ENCODE data around the gene ZNF491. TPM values are rescaled to one million over a fixed set of nuclear protein-coding genes. Genes with fewer than 3 reads are reported as not detected.

Gene ZNF491
- total and polyA plus RNA-seq, 9 of the 15 experiments (the other 6 are each of a cell fraction or from before 2014, with no cell fraction given) = 0.19 to 0.95 (median 0.39) TPM; not detected in 1

GRCh38 chr19:11814029-11814699 lies 15.8 kb downstream of the ZNF491 start, which contains the start of gene ZNF440 (continued):
- TF ChIP-seq JUN (IDR thresholded peaks at IDR 0.05; ENCODE audit: borderline replicate concordance, low read depth, low read length) = no peak
- TF ChIP-seq JUN (CRISPR knock-in tag; IDR thresholded peaks at IDR 0.05; ENCODE audit: borderline replicate concordance) = no peak
- peak; percentile 82 for TF ChIP-seq RFX1 (IDR thresholded peaks at IDR 0.05)
- TF ChIP-seq FUS (optimal IDR thresholded peaks at IDR 0.05; ENCODE audit: low read depth, low read length) = no peak
- TF ChIP-seq TAF1 (IDR thresholded peaks at IDR 0.05; ENCODE audit: control insufficient read depth, extremely low read depth, insufficient read depth, low read length, severe bottlenecking) = peak; percentile 94
- no peak for TF ChIP-seq ZNF23 (CRISPR knock-in tag; IDR thresholded peaks at IDR 0.05)
- TF ChIP-seq THRB (CRISPR knock-in tag; conservative IDR thresholded peaks at IDR 0.05) = 0 out of 2 replicates have a peak, but pooled peaks have one; percentile 35
- TF ChIP-seq ZNF695 (CRISPR knock-in tag; IDR thresholded peaks at IDR 0.05) = no peak
- no peak for TF ChIP-seq ZBTB49 (CRISPR knock-in tag; IDR thresholded peaks at IDR 0.05; ENCODE audit: borderline replicate concordance)
- no peak for TF ChIP-seq TOE1 (IDR thresholded peaks at IDR 0.05; ENCODE audit: borderline replicate concordance)
- no peak for TF ChIP-seq TOE1 (CRISPR knock-in tag; IDR thresholded peaks at IDR 0.05; ENCODE audit: borderline replicate concordance, low read depth)
- no peak for TF ChIP-seq NCOA6 (IDR thresholded peaks at IDR 0.05)
- TF ChIP-seq ZFP91 (CRISPR knock-in tag; IDR thresholded peaks at IDR 0.05) = 0 out of 2 replicates have a peak, but pooled peaks have one; percentile 17
- TF ChIP-seq CBX2 (IDR thresholded peaks at IDR 0.05; ENCODE audit: insufficient read depth, low read length, poor library complexity, severe bottlenecking) = no peak
- TF ChIP-seq RNF219 (CRISPR knock-in tag; IDR thresholded peaks at IDR 0.05) = no peak
- no peak for TF ChIP-seq PREB (CRISPR knock-in tag; IDR thresholded peaks at IDR 0.05)
- no peak for TF ChIP-seq PTRF (tag; IDR thresholded peaks at IDR 0.05)
- no peak for TF ChIP-seq TCF3 (CRISPR knock-in tag; IDR thresholded peaks at IDR 0.05)
- TF ChIP-seq POLR2B (IDR thresholded peaks at IDR 0.05; ENCODE audit: low read depth, partially characterized antibody) = peak; percentile 98

Data from K562 (cell line).